GM12801 (cell line): ENCODE data around the gene CRISPLD2.

Experiments used
- TF ChIP-seq, protein P1 (sequence below): IDR thresholded peaks from one replicate; pipeline ENCODE4 v1.5.1; 2011; ENCODE audit warnings: control low read depth; ENCODE audit not compliant: insufficient read length; ENCODE audit errors: extremely low read depth

Gene CRISPLD2

DNA sequence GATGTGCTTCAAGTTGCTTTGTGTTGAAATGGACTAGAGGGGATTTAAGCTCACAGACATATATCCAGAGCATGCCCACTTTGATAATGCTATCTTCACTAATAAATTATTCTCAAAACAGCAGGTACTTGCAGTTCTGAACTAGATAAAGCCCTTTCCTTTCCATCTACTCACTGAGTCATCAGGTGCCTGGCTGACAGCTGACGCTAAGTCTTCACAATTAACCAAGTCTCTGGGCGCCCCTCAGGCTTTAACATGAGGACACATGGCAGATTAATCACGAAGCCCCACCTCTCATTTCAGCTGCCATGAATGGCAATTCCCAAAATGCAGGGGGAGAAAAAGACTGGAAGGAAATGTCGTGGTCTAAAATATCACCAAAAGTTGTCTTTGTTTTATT is 29.5 kb upstream of the CRISPLD2 start:
- TF ChIP-seq, protein P1, sequence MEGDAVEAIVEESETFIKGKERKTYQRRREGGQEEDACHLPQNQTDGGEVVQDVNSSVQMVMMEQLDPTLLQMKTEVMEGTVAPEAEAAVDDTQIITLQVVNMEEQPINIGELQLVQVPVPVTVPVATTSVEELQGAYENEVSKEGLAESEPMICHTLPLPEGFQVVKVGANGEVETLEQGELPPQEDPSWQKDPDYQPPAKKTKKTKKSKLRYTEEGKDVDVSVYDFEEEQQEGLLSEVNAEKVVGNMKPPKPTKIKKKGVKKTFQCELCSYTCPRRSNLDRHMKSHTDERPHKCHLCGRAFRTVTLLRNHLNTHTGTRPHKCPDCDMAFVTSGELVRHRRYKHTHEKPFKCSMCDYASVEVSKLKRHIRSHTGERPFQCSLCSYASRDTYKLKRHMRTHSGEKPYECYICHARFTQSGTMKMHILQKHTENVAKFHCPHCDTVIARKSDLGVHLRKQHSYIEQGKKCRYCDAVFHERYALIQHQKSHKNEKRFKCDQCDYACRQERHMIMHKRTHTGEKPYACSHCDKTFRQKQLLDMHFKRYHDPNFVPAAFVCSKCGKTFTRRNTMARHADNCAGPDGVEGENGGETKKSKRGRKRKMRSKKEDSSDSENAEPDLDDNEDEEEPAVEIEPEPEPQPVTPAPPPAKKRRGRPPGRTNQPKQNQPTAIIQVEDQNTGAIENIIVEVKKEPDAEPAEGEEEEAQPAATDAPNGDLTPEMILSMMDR, result no peak

DNA sequence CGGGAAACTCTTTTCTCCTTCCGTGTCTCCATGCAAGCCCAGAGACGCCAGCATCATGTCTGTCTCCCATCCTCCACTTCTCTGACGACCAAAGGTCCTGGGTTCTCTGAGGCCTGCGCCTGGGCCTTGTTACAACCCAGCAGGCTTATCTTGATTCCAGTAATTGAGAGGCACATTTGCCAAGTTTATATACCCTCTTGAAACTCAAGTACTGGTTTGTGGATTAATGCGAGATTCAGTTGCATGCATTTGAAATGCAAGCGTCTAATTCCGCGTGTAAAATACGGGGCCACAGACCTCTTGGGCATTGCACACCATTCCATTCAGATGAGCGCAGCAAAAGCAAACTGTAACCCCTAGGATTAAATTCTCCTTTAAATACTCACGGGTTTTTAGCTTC is 28.7 kb upstream of the CRISPLD2 start:
- TF ChIP-seq, protein P1, result no peak

DNA sequence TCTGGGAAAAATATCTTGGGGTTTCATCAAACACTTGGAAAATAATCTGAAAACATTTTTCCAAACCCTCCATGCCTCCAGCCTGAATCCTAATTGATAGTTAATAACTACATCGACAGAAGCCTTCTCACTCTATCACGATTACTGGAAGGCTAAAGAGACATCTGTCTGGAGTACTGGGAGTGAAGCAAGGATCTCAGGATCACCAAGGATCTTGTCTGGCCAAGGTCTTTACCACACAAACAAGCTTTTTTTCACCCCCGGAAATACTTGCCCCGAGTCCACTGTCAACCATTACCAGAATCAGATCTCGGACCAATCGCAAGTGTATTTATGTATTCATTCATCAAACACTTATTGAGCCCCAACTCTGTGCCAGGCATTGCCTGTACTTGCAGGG is 28.3 kb upstream of the CRISPLD2 start:
- TF ChIP-seq, protein P1, result no peak

DNA sequence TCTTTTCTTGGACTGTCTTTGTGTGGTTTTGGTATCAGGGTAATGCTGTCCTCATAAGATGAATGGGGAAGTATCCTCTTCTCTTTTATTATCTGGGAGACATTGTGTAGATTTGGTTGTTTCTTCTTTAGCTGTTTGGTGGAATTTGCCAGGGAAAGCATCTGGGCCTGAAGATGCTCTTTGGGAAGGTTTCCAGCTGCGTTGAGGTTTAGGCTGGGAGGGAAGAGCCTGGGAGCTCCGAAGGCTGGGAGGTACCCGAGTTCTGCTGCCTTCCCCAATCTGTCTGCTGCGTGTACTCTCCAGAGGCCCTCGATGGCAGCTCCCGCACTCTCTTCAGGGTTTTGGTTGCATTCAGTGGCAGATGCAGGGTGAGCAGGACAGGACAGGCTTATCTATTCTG is 25.6 kb upstream of the CRISPLD2 start:
- TF ChIP-seq, protein P1, result no peak

DNA sequence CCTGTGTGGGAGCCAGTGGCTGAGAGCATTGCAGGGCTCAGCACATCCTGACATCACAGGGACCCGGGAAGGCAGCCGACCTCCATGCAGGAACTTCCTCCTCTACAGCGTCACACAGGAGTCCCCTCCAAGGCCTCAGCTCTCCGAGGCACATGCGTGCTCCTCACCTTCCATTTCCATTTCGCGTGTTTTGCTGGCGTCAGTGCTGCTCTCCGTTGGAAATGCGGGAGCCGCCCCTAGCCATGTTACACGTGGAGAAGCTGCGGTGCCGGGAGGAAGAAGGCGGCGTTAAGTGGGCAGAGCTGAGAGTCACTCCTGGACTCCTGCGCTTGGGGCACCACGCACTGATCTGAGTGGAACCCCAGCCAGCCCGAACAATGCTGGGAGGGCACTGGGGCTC is 25.2 kb upstream of the CRISPLD2 start:
- TF ChIP-seq, protein P1, result no peak

DNA sequence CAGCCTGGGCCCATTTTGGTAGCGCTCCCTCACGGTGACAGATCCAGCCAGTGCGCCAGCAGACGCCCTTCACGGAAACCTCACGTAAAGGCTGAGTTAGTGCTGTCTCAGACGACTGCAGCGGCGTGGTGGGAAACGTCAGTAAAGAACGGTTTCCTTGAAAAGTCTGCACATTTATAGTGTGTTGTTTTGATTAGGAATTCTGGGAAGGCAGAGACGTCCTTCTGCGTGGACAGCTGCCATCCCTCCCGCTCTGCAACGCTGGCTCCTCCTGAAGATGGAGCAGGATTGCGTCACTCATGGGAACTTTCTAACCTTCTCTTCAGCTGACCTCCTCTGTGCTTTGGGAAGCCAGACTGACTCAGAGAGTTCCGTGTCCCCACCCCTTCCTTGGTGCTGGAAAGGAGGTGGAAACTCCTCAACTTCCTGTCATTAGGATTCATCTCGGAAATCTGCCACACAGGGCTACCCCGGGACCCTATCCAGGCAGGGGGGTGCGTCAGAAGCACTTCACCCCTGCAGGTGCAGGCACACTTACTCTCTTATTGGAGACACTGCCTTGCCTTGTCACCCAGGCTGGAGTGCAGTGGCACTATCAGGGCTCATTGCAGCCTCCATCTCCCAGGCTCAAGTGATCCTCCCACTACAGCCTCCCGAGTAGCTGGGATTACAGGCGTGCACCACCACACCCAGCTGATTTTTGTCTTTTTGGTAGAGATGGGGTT is 24.3 kb upstream of the CRISPLD2 start:
- TF ChIP-seq, protein P1, result no peak

DNA sequence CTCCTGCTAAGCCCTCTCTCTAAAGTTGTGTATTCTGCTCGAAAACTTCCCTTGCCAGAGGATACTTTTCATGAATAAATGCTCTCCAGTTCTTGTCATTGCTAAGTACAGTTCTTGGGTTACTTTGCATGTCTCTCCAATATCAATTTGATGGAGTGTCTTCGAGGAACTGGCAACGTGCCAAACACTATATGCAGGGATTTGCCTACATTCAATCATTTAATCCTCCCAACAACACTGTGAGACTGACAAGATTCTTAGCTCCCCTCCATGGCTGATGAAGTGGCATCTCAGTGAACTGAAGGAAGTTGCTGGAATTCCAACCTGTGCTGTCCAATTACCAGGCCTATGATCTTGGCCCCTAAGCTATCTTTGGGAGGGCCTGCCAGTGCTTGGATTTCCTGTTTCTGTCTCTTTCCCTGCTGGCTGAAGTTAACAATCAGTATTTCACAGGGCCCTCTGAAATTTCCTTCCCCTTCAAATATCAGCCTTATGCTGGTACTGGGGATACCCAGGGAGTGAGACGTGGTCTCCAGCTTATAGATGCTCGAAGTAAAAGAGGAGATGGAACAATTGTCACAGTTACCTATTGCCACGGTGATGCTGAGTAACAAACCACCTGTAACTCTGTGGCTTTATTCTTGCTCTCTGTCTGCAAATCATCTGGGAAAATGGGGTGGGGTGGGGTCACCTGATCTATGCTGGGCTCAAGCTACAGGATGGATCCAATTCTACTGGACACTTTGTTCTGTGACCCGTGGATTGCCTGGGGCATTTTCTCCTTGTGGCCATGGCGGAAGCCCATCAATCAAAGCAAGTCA is 19.4 kb upstream of the CRISPLD2 start:
- TF ChIP-seq, protein P1, result no peak
